Naive thymus-derived CD4-positive, alpha-beta T cell (primary cell): ENCODE results near the gene IFI27. TPM values are rescaled to one million over a fixed set of nuclear protein-coding genes. Genes with fewer than 3 reads are reported as not detected.

Source experiments
- ATAC-seq: fragments of 150-1000 bp; cut with Tn5 transposase; 2 replicates; pipeline ENCODE4 v1.10.0; 2021; ENCODE audit warnings: mild to moderate bottlenecking, moderate library complexity
- CTCF ChIA-PET: fragments of 350-600 bp; sonication (Branson Sonifier 250); formaldehyde crosslinking; loops from one replicate; lab custom pipeline; 2021; ENCODE audit warnings: antibody characterized with exemption; lab: Charles Lee
- POLR2A ChIA-PET: fragments of 350-600 bp; sonication (Branson Sonifier 250); formaldehyde crosslinking; loops from one replicate; lab custom pipeline; 2021; ENCODE audit warnings: antibody characterized with exemption, inconsistent platforms; lab: Charles Lee
- DNase-seq, 9 donors: peaks; one replicate each; pipeline versions ENCODE4 v3.0.0 to v3.0.0-alpha.2; 2020 to 2022; ENCODE audit warnings: mixed read lengths in 1 of 9
- H3K27ac ChIP-seq: one replicate; pipeline ENCODE4 v1.7.0; 2013; ENCODE audit warnings: mild to moderate bottlenecking, low read depth, low read length, moderate library complexity
- H3K27me3 ChIP-seq, 2 donors: one replicate each; pipeline ENCODE4 v1.7.0; 2013; ENCODE audit warnings: low read length in 2 of 2, mild to moderate bottlenecking in 2 of 2, moderate library complexity in 2 of 2; ENCODE audit not compliant: control insufficient read depth in 2 of 2, insufficient read depth in 2 of 2
- H3K36me3 ChIP-seq, 3 experiments: 1 replicate in 2 of 3; 2 replicates in 1 of 3; pipeline ENCODE4 v1.7.0; 2013; ENCODE audit warnings: low read length in 3 of 3, mild to moderate bottlenecking in 3 of 3, moderate library complexity in 1 of 3; ENCODE audit not compliant: insufficient read depth in 3 of 3, control insufficient read depth in 2 of 3
- H3K4me1 ChIP-seq, 2 donors: one replicate each; pipeline ENCODE4 v1.7.0; 2013; ENCODE audit warnings: low read length in 2 of 2, mild to moderate bottlenecking in 2 of 2, moderate library complexity in 1 of 2; ENCODE audit not compliant: control insufficient read depth in 2 of 2, insufficient read depth in 2 of 2
- H3K4me3 ChIP-seq: 2 replicates; pipeline ENCODE4 v1.7.0; 2013; ENCODE audit warnings: mild to moderate bottlenecking, low read length
- H3K9me3 ChIP-seq, 3 experiments: 1 replicate in 2 of 3; 2 replicates in 1 of 3; pipeline ENCODE4 v1.7.0; 2013; ENCODE audit warnings: low read length in 3 of 3; ENCODE audit not compliant: control insufficient read depth in 2 of 3
- H3K27ac Mint-ChIP-seq, 9 donors: one replicate each; pipeline ENCODE4 v1.8.0; 2020 to 2022; ENCODE audit warnings: mixed read lengths in 9 of 9, mild to moderate bottlenecking in 8 of 9, moderate library complexity in 5 of 9, inconsistent platforms in 2 of 9
- H3K27me3 Mint-ChIP-seq, 5 donors: one replicate each; pipeline ENCODE4 v1.8.0; 2021 to 2022; ENCODE audit warnings: mixed read lengths in 5 of 5, mild to moderate bottlenecking in 1 of 5
- H3K36me3 Mint-ChIP-seq, 5 donors: one replicate each; pipeline ENCODE4 v1.8.0; 2020 to 2022; ENCODE audit warnings: mixed read lengths in 5 of 5, mild to moderate bottlenecking in 3 of 5, inconsistent platforms in 1 of 5
- H3K4me1 Mint-ChIP-seq, 7 donors: one replicate each; pipeline ENCODE4 v1.8.0; 2020 to 2022; ENCODE audit warnings: mixed read lengths in 7 of 7, mild to moderate bottlenecking in 3 of 7, inconsistent platforms in 1 of 7
- H3K4me3 Mint-ChIP-seq, 10 donors: one replicate each; pipeline ENCODE4 v1.8.0; 2020 to 2022; ENCODE audit warnings: mild to moderate bottlenecking in 10 of 10, mixed read lengths in 10 of 10, moderate library complexity in 6 of 10, inconsistent platforms in 2 of 10
- H3K9me3 Mint-ChIP-seq, 11 donors: one replicate each; pipeline ENCODE4 v1.8.0; 2020 to 2022; ENCODE audit warnings: mixed read lengths in 11 of 11, mild to moderate bottlenecking in 4 of 11, inconsistent platforms in 1 of 11, moderate library complexity in 1 of 11
- intact Hi-C, 2 donors: fragments of 100-400 bp; cut with micrococcal nuclease; formaldehyde crosslinking; loops; one replicate each; pipeline ENCODE4 v1.15.1; 2023
- polyA plus RNA-seq, 2 donors: library from polyadenylated mRNA; unstranded; fragments of 300-500 nt; fragmentation: Illumina TruSeq; gene quantifications; one replicate each; pipeline ENCODE4 v1.2.3, GENCODE V29; 2021
- total RNA-seq, 6 experiments: library from RNA in 5 of 6; stranded (reverse) in 5 of 6; gene quantifications; 1 replicate in 5 of 6; 2 replicates in 1 of 6; pipeline ENCODE4 v1.2.3 and lab custom pipeline; 2021 to 2026

Gene IFI27
- total and polyA plus RNA-seq, 7 experiments from 2014 or later, result 0.74 to 221 (median 1.9) TPM; not detected in 3

GRCh38 chr14:94099006-94099405 is 11.5 kb upstream of the IFI27 start:
- H3K4me3 ChIP-seq, result no peak overlapping the region
- H3K36me3 Mint-ChIP-seq, result peaks cover 0 to 4% (median 2%) of the 10 kb centered on the region in 5 donors
- ChIA-PET POLR2A (interaction anchor here (0.6 kb wide), 1 partner anchor 9 kb away, joined by 3 read pairs; no protein-coding TSS in a partner anchor), CTCF (no interaction called here)
- ATAC-seq (no peak), DNase-seq (no peak)
- no peaks in the 10 kb centered on the region for H3K27me3 ChIP-seq
- no peaks in the 10 kb centered on the region for H3K9me3 Mint-ChIP-seq
- H3K4me1 ChIP-seq, result no peaks in the 10 kb centered on the region
- H3K36me3 ChIP-seq, result no peaks in the 10 kb centered on the region
- H3K9me3 ChIP-seq, result no peaks in the 10 kb centered on the region
- H3K27ac ChIP-seq, result no peak overlapping the region
- H3K27ac Mint-ChIP-seq, result no peak overlapping the region
- no peak overlapping the region for H3K4me3 Mint-ChIP-seq
- no peaks in the 10 kb centered on the region for H3K4me1 Mint-ChIP-seq
- intact Hi-C loops, result no loop called here
- no peaks in the 10 kb centered on the region for H3K27me3 Mint-ChIP-seq

GRCh38 chr14:94100847-94101246 is 9.7 kb upstream of the IFI27 start:
- Mint-ChIP-seq H3K27ac (no peak overlapping the region), H3K9me3 (no peaks in the 10 kb centered on the region), H3K4me3 (no peak overlapping the region), H3K36me3 (peaks cover 0 to 4% (median 2%) of the 10 kb centered on the region in 5 donors), H3K27me3 (no peaks in the 10 kb centered on the region), H3K4me1 (no peaks in the 10 kb centered on the region)
- no peaks in the 10 kb centered on the region for H3K27me3 ChIP-seq
- no peaks in the 10 kb centered on the region for H3K36me3 ChIP-seq
- H3K9me3 ChIP-seq, result no peaks in the 10 kb centered on the region
- intact Hi-C loops, result no loop called here
- ChIA-PET CTCF (no interaction called here), POLR2A (no interaction called here)
- no peak for ATAC-seq
- H3K4me3 ChIP-seq, result no peak overlapping the region
- H3K27ac ChIP-seq, result no peak overlapping the region
- no peak for DNase-seq
- H3K4me1 ChIP-seq, result no peaks in the 10 kb centered on the region

GRCh38 chr14:94101748-94102147 is 8.8 kb upstream of the IFI27 start:
- no peaks in the 10 kb centered on the region for H3K4me1 ChIP-seq
- H3K27ac ChIP-seq, result no peak overlapping the region
- H3K36me3 ChIP-seq, result no peaks in the 10 kb centered on the region
- no peak for DNase-seq
- H3K9me3 ChIP-seq, result no peaks in the 10 kb centered on the region
- H3K27me3 ChIP-seq, result no peaks in the 10 kb centered on the region
- intact Hi-C loops, result no loop called here
- CTCF ChIA-PET, result no interaction called here
- no peaks in the 10 kb centered on the region for H3K9me3 Mint-ChIP-seq
- no peak overlapping the region for H3K4me3 Mint-ChIP-seq
- POLR2A ChIA-PET, result no interaction called here
- no peaks in the 10 kb centered on the region for H3K4me1 Mint-ChIP-seq
- H3K4me3 ChIP-seq, result no peak overlapping the region
- H3K27me3 Mint-ChIP-seq, result no peaks in the 10 kb centered on the region
- no peak overlapping the region for H3K27ac Mint-ChIP-seq
- H3K36me3 Mint-ChIP-seq, result peaks cover 0 to 4% (median 2%) of the 10 kb centered on the region in 5 donors
- no peak for ATAC-seq

- H3K36me3 ChIP-seq, result no peaks in the 10 kb centered on the region
- H3K36me3 Mint-ChIP-seq, result peaks cover 0 to 3% (median 0%) of the 10 kb centered on the region in 5 donors
- H3K27me3 ChIP-seq, result no peaks in the 10 kb centered on the region
- H3K9me3 Mint-ChIP-seq, result no peaks in the 10 kb centered on the region
- ChIA-PET CTCF (no interaction called here), POLR2A (no interaction called here)
- no peaks in the 10 kb centered on the region for H3K4me1 Mint-ChIP-seq
- DNase-seq (no peak), ATAC-seq (peak; percentile 32)
- no peak overlapping the region for H3K4me3 ChIP-seq
- no peaks in the 10 kb centered on the region for H3K9me3 ChIP-seq
- H3K27me3 Mint-ChIP-seq, result no peaks in the 10 kb centered on the region
- no peak overlapping the region for H3K27ac Mint-ChIP-seq
- H3K4me3 Mint-ChIP-seq, result no peak overlapping the region
- H3K4me1 ChIP-seq, result no peaks in the 10 kb centered on the region
- no peak overlapping the region for H3K27ac ChIP-seq
- intact Hi-C loops, result no loop called here
Measured at GRCh38 chr14:94102768-94103482, 7.6 kb upstream of the IFI27 start.

GRCh38 chr14:94103554-94104150 is 6.9 kb upstream of the IFI27 start:
- Mint-ChIP-seq H3K27me3 (no peaks in the 10 kb centered on the region), H3K4me1 (no peaks in the 10 kb centered on the region), H3K4me3 (no peak overlapping the region), H3K27ac (no peak overlapping the region), H3K36me3 (peaks cover 0 to 7% (median 0%) of the 10 kb centered on the region in 5 donors), H3K9me3 (no peaks in the 10 kb centered on the region)
- Histone ChIP-seq H3K36me3 (no peaks in the 10 kb centered on the region), H3K4me1 (no peaks in the 10 kb centered on the region), H3K9me3 (no peaks in the 10 kb centered on the region), H3K27me3 (no peaks in the 10 kb centered on the region), H3K27ac (no peak overlapping the region), H3K4me3 (no peak overlapping the region)
- ChIA-PET POLR2A (interaction anchor here (0.6 kb wide), 1 partner anchor 15 kb away, joined by 4 read pairs; no protein-coding TSS in a partner anchor), CTCF (no interaction called here)
- DNase-seq (no peak), ATAC-seq (no peak)
- intact Hi-C loops, result no loop called here

- Mint-ChIP-seq H3K4me3 (no peak overlapping the region), H3K4me1 (peaks cover 0 to under 1% (median 0%) of the 10 kb centered on the region in 7 donors), H3K36me3 (peaks cover 0 to 5% (median 0%) of the 10 kb centered on the region in 5 donors), H3K27ac (peak overlapping the region in 1 of 9 donors; percentile 36), H3K27me3 (no peaks in the 10 kb centered on the region), H3K9me3 (no peaks in the 10 kb centered on the region)
- intact Hi-C loops, result no loop called here
- Histone ChIP-seq H3K27me3 (no peaks in the 10 kb centered on the region), H3K36me3 (no peaks in the 10 kb centered on the region), H3K4me3 (no peak overlapping the region), H3K27ac (no peak overlapping the region), H3K4me1 (no peaks in the 10 kb centered on the region), H3K9me3 (no peaks in the 10 kb centered on the region)
- CTCF ChIA-PET, result no interaction called here
- no peak for ATAC-seq
- DNase-seq, result no peak
- POLR2A ChIA-PET, result no interaction called here
Measured at GRCh38 chr14:94104731-94105130, 5.8 kb upstream of the IFI27 start.

GRCh38 chr14:94109915-94110250 is 653 bp upstream of the IFI27 start:
- Mint-ChIP-seq H3K4me1 (peaks cover 0 to 35% (median 0%) of the 10 kb centered on the region in 7 donors), H3K9me3 (no peaks in the 10 kb centered on the region), H3K36me3 (peaks cover 0 to 5% (median 0%) of the 10 kb centered on the region in 5 donors), H3K4me3 (no peak overlapping the region), H3K27ac (peak overlapping the region in 1 of 9 donors; percentile 16), H3K27me3 (peaks cover 0 to 8% (median 5%) of the 10 kb centered on the region in 5 donors)
- CTCF ChIA-PET, result no interaction called here
- H3K9me3 ChIP-seq, result no peaks in the 10 kb centered on the region
- POLR2A ChIA-PET, result no interaction called here
- H3K27me3 ChIP-seq, result no peaks in the 10 kb centered on the region
- no peak for ATAC-seq
- H3K4me1 ChIP-seq, result no peaks in the 10 kb centered on the region
- DNase-seq, result no peak
- no peak overlapping the region for H3K27ac ChIP-seq
- no peak overlapping the region for H3K4me3 ChIP-seq
- intact Hi-C loops, result no loop called here
- H3K36me3 ChIP-seq, result no peaks in the 10 kb centered on the region
